Measurements from ENCODE around the gene LONRF2.
A peak's percentile ranks its signal among the peaks of the same experiment; 100 is the strongest.

Gene LONRF2

GRCh38 chr2:100299548-100299947 is 22.8 kb downstream of the LONRF2 start:
- DNase-seq, result no peak

GRCh38 chr2:100297511-100297910 is 24.8 kb downstream of the LONRF2 start:
- DNase-seq, result no peak

- DNase-seq, result no peak
Observed at GRCh38 chr2:100294162-100294497, 28.2 kb downstream of the LONRF2 start.

- DNase-seq, result no peak
Observed at GRCh38 chr2:100293341-100294161, 28.8 kb downstream of the LONRF2 start.

- DNase-seq, result no peak
Observed at GRCh38 chr2:100292022-100292580, 30.2 kb downstream of the LONRF2 start.

GRCh38 chr2:100291152-100291970 is 30.9 kb downstream of the LONRF2 start:
- DNase-seq, result peak in 1 of 2 experiments; percentile 18

GRCh38 chr2:100290718-100291151 is 31.6 kb downstream of the LONRF2 start:
- no peak for DNase-seq

- DNase-seq, result no peak
Observed at GRCh38 chr2:100289020-100289419, 33.3 kb downstream of the LONRF2 start.

- DNase-seq, result no peak
Observed at GRCh38 chr2:100286318-100286717, 36.0 kb downstream of the LONRF2 start.

- no peak for DNase-seq
Observed at GRCh38 chr2:100285691-100286090, 36.6 kb downstream of the LONRF2 start.

GRCh38 chr2:100285011-100285410 is 37.3 kb downstream of the LONRF2 start:
- DNase-seq, result no peak

GRCh38 chr2:100283724-100284501 is 38.4 kb downstream of the LONRF2 start:
- DNase-seq, result peak in 1 of 2 experiments; percentile 63

GRCh38 chr2:100281521-100282438 is 40.5 kb downstream of the LONRF2 start:
- peak in 1 of 2 experiments; percentile 28 for DNase-seq

- no peak for DNase-seq
Observed at GRCh38 chr2:100279586-100280534, 42.4 kb downstream of the LONRF2 start.

- no peak for DNase-seq
Observed at GRCh38 chr2:100278986-100279385, 43.3 kb downstream of the LONRF2 start.

GRCh38 chr2:100278501-100278900 is 43.8 kb downstream of the LONRF2 start:
- DNase-seq, result no peak

GRCh38 chr2:100277540-100278207 is 44.6 kb downstream of the LONRF2 start:
- no peak for DNase-seq

GRCh38 chr2:100276716-100277115 is 45.6 kb downstream of the LONRF2 start:
- no peak for DNase-seq

GRCh38 chr2:100275200-100275589 is 47.1 kb downstream of the LONRF2 start:
- no peak for DNase-seq

Data from NCI-H446 (cell line).